HG03439 (cell line): Measurements from ENCODE around the gene SPAG6.
A peak's percentile ranks its signal among the peaks of the same experiment; 100 is the strongest.
"Not testable (repeated sequence)": the region's sequence is repeated elsewhere in the genome, so short reads cannot be mapped to it uniquely, and the experiment has no call there.

Experiments
- ATAC-seq: cut with Tn5 transposase; IDR thresholded peaks from one replicate; pipeline ENCODE4 v1.9.1; 2021; ENCODE audit warnings: mild to moderate bottlenecking, moderate library complexity; ENCODE audit not compliant: unreplicated experiment

The SPAG6 gene

DNA sequence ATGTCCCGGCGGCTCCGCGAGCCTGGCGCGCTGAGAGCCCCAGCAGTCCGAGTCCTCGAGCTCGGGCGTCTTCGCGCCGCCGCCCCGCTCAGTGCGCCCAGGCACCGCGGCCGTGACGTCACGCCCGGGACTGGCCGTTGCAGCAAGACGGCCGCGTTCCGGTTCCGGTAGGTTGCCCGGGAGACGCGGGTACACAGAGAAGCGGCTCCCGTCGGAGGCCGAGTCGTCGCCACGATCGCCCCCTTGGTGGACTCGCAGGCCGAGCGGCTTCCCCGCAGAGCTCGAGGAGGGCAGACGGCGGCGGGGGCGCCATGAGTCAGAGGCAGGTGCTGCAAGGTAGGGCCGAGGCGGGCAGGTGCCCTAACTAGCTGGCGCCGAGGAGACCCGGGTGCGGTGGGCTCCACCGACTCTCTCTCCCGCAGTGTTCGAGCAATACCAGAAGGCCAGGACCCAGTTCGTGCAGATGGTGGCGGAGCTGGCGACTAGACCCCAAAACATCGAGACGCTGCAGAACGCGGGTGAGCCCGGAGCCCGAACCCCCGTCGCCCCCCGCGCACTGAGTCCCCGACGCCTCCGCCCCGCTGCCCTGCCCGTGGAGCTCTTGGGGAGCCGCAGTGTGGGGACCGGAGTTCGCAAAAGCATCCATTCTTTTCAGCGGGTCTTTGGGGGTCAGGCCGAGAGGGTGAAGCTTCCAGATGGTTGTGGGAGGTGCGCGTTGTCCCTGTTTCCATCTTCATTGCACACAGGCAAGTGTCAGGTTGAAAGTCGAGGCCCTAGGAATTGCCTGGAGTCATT lies at the start of gene SPAG6:
TSS of gene SPAG6 (plus strand) at position 196 of the 795 bp plus-strand sequence. CDS start at position 312, 116 bp downstream.
- no peak for ATAC-seq

DNA sequence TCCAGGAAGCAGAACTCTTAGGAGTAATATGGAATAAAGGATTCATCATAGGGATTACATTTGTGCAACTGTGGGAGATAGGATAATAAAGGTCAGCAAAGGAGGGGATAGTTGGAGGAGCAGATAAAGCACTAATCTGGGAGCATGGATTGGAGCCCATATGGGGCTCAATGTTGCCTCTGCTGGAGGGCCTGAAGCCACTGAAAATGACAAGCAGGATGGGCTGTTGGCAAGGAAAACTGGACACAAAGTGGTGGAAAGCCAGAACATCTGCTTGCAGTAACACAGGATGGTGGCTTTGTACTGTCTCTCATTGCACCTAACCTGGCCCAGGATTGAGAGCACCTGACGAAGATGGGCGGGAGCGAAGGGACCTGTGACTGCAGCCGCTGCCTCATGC lies 44.1 kb upstream of the SPAG6 start:
- no peak for ATAC-seq

DNA sequence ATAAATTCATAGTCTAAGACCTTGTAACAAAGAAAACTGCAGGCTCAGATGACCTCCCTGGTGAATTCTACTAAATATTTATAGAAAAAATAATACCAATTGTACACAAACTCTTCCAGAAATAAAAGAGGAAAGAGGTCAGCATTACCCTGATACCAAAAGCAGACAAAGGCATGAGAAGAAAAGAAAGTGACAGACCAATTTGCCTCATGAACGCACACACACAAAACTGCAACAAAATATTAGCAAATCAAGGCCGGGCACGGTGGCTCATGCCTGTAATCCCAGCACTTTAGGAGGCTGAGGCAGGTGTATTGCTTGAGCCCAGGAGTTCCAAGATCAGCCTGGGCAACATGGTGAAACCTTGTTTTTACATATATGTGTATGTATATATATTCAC lies 41.8 kb upstream of the SPAG6 start:
- ATAC-seq = no peak

DNA sequence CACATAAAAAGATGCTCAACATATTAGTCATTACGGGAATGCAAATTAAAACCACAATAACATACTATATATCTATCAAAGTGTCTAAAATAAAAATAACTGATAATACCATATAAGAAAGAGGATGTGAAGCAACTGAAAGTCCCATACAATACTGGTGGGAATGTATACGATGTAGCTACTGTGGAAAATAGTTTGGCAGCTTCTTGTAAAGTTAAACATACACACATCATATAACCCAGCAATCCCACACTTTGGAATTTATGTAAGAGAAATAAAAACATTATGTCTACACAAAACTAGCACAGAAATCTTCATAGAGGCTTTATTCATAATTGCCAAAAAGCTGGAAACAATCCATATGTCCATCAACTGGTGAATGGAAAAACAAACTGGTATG lies 39.6 kb upstream of the SPAG6 start:
- ATAC-seq = no peak

DNA sequence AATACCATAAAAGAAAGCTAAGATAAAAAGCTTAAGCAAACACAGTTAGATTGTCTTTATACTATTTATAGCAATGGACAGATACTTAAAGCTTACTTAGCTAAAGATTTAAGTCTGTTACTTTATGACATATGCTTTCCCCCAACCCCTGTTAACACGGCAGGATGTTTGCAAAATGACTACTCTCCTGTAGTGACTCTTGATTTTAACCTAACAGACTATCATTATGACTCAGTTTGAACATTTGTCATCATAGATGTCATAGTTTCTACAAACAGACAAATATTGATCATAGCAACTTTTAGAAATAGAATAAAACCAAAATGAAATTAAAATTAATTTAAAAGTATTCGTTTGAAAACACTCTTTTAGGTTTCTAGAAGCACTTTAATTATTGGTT lies 36.9 kb upstream of the SPAG6 start:
- ATAC-seq = peak; percentile 98

DNA sequence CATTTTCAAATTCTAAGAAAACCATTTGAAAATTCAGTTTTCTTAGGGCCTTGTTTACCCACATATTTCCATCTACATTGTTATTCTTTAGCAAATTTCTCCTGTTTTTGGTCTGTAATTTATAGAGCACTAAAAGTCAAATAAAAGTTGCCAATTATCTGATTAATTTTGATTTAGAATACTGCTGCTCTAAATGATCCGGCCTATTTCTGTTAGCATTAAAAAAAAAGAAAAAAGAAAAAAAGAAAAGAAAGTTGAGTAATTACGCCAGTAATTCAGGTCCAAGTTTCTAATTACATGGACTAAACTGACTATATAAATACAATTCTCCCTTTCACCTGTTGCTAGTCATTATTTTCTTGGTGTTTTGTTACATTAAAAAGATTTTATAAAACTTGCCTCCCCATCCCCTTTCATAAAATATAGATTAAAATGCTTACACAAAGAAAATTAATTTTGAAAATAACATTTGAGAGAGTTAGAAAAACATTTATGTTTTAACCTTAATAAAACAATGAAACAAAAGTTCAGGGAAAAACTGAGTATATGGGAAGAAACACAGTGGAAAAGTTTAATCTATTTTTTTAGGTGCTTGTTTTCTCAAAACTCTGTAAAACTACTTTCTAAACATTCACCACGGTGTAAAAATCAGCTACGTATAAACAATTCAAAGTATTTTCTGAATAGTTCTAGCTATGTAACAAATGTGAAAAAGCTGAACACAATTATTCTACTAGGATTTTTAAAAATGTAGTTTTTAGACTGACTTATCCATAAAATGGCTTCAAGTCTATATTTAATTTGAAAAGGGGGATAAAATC lies 35.9 kb upstream of the SPAG6 start:
- ATAC-seq = no peak

DNA sequence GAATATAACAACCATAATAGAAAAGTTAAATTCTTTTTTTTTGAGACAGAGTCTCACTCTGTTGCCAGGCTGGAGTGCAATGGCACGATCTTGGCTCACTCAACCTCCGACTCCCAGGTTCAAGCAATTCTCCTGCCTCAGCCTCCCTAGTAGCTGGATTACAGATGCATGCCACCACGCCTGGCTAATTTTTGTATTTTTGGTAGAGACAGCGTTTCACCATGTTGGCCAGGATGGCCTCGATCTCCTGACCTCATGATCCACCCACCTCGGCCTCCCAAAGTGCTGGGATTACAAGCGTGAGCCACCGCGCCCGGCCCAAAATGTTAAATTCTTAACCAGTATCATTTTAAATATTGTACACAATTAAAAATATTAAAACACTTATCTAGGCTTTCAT lies 35.3 kb upstream of the SPAG6 start:
- not testable (repeated sequence) for ATAC-seq

DNA sequence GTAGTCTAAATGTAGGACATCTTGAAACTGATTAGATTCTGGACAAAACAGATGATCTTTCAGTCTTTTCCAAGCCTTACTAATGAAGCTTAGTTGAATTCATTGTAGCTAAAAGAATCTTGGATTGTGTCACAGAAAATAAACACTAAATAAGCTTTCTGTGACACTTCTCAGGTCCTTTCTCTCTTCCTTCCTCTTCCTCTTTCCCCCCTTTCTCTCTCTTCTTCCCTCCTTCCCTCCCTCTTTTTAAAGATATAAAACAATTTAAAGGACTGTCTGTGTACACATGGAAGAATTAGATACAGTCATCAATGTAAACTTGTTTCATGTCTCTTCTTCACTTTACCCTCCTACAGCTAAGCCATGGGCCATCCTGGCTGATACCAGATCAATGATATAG lies 34.4 kb upstream of the SPAG6 start:
- no peak for ATAC-seq

DNA sequence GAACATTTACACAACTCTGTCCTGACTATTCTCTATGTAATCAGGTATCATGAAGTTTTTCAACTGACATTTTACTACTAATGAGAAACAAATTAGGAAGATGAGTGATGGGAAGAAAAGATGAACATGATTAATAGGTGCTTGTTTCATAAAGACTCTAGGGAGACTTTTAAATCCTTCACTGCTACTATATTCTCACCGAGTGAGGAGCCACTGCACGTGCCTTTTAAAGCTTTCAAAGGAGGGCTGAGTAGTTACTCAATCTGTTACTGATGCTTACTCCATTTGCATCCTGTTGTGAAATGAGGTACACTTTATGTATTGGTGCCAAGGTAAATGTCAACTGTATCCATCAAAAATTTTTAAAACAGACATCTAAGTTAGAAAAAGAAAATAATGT lies 30.4 kb upstream of the SPAG6 start:
- ATAC-seq = no peak

DNA sequence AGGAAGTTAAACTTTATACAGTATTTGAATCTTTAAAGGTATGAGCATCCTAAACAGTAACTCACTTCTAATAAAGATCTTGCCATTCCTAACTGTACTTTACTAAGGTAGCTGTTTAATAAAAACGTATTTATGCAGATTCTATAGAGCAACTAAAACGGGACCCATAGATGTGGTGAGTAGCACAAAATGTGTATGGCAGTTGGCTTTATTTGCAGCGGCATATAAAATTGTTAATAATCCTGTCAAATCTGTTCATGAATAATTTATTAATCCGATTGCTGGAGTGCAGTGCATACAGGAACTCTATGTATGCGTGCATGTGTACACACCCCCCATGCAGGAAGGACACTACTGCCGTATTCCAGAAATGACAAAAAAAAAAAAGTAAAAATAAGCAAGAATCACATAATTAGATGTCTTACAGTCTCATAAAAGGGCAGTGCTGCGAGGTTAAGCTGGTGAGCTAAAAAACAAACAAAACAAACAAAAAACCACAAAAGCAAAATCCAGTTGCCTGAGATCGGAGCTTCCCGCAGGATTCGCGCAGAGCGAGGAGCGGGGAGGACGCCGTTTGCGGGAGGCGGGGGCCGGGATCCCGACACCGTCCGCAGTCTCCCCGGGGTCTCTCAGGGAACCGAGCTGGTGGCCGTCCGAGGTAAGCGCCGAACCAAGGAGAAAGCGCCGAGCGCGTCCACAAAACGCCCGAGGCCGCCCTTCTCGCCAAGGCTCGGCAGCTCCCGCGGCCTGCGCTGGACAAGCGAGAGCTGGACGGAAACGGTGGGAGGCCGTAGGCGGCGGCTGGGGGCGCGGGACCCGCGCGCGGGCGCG lies 29.6 kb upstream of the SPAG6 start:
- ATAC-seq = peak; percentile 25

DNA sequence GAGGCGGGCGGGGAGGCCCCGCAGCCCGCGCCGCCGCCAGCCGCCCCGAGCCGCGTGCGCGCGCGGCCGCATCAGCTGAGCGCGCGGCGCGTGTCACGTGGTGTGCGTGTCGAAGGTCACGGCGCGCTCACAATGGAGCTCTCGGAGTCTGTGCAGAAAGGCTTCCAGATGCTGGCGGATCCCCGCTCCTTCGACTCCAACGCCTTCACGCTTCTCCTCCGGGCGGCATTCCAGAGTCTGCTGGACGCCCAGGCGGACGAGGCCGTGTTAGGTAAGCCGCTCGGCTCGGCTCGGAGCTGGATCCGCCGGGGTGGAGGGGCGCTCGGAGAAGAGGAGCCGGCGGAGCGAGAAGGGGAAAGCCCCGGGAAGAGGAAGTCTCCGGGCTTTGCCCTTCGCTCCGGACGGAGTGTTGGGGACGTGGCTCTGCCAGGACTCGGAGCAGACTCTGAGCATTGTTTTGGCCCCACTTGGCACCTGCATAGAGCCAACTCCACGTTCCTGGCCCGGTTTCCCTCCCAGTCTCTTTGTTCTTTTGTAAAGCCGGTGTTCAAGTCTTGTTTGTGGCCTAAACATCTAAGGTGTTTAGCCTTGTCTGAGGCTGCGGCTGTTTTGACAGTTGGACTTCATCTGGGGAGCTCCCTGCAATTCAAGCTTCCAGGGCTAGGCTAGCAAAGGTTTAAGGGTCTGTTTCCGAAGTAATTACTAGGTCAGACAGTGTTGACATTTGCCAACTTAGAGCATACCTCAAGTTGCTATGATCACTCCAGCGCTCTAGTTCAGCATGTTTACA lies 28.8 kb upstream of the SPAG6 start, which contains the start of gene COMMD3:
TSS of gene COMMD3 (plus strand) at position 103 of the 790 bp plus-strand sequence. CDS start at position 133, 30 bp downstream.
- peak; percentile 65 for ATAC-seq

DNA sequence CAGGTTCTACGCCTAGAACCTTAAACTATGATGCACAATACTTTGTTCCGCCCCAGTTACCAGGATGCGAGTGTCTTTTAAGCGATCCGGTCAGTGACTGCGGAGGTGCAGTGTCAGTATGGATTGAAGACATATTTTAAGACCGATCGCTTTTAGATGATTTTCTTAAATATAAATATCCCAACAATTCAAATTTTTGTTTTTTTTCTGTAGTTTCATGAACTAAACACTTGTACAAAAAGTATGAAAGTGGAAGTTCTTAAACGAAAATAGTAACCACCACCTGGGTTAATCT lies 28.3 kb upstream of the SPAG6 start:
- ATAC-seq = peak; percentile 23

DNA sequence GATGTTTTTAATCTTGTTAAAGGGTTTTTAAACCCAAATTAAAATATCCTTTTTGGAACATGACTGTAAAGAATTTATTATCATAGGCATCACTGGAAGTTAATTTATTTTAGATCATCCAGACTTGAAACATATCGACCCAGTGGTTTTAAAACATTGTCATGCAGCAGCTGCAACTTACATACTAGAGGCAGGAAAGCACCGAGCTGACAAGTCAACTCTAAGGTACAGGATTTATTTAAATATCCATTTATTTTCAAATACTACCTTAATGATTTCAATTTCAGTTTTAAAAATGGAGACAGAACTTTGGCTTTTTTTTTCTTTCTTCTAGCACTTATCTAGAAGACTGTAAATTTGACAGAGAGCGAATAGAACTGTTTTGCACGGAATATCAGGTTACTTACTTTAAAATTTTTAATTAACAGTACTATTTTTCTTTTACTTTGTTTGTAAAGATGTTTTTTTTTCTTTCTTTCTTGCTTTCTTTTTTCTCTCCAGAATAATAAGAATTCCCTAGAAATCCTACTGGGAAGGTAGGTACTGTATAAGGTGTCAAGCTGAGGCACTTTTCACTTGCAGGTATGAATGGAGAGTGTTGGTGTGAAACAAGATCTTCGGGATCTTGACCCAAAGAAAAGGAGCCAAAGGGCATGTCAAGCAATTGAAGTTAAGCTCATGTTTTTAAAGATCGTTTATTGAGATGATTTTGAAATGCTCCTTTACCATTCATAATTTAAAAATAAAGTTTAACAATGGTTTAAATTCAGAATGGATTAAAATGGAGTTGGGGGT lies 27.3 kb upstream of the SPAG6 start:
- no peak for ATAC-seq

DNA sequence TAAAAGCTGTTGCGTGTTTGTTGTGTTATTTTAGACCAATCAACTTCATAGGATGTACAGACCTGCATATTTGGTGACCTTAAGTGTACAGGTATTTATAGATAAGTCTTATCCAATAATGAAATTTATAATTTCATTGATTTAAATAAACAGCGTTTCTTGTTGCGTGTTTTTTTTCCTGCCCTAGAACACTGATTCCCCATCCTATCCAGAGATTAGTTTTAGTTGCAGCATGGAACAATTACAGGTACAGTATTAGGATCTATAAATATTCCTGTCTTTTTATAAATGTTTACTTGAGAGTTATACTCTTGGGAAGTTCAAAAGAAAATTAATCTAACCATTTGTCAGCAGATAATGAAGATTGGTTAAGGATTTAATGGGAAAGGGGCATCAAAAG lies 26.5 kb upstream of the SPAG6 start:
- no peak for ATAC-seq

DNA sequence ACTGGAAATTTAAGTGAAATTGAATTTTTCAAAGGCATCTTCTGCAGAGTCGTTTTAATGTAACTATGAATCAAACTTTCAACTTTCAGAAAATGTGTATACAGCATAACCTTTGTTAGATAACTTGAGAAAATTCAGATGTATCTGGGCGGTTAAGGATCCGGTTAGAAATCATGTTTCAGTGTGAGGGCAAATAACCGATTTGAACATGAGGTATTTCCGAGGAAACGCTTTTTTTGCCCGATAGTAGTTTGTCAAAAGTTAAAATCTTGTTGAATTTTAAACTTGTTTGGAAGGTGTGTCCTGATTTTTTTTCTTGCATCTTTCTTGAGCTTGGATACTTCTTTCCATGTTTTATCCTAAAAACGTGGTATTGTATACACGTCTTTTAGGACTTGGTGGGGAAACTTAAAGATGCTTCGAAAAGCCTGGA lies 25.7 kb upstream of the SPAG6 start:
- no peak for ATAC-seq

DNA sequence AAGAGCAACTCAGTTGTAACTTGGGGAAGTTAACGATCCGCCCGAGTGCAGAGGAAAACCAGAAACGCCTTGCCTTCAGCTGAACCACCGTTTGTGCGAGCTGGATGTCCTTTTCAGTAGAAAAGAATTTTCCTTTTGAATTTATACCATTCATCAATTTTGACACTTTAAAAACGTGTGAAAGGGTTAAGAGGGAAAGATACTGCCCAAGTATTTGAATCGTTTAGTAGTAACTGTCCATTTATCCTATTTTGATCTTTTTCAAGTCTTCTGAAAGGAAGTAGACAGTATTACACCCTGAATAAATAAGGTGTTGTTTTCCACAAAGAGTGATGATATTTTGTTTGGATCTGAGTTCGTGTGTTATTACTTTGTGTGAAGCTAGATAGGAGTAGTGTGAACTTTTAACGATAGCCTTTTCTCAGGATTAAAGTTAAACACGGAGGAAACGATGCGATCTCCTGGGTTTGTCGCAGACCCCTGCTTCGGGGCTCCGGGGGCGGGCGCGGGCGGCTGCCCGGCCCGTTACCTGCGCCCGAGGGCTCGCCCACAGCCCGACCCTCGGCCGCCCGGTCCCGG lies 25.2 kb upstream of the SPAG6 start:
- no peak for ATAC-seq

DNA sequence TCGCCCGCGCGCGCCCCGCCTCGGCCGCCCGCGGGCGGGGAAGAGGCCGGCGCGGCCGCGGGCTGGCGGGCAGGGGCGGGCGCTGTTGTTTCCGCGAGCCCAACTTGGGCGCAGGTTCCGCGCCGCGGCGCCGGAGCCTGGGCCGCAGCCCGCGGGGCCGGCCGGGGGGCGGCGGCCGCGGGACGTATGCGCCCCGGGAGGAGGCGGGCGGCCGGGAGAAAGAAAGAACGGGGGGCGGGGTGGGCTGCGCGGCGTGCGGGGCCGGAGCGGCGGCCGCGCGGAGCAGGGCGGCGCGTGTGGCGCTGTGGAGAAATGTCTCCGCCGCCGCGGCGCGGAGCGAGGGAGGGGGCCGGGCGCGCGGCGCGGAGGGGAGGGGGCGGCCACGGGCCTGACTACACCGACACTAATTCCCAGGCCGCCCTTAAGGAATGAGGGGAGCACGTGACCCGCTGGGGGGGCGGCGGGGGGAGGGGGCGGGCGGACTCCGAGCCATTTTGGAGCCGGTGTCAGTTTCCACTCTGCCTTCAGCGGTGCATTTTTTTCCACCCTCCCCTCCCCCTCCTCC lies 24.6 kb upstream of the SPAG6 start, which contains the start of gene BMI1:
TSS of gene BMI1 (plus strand) at position 509 of the 565 bp plus-strand sequence. CDS start 5,351 bp downstream, outside the sequence.
- ATAC-seq = peak; percentile 12

DNA sequence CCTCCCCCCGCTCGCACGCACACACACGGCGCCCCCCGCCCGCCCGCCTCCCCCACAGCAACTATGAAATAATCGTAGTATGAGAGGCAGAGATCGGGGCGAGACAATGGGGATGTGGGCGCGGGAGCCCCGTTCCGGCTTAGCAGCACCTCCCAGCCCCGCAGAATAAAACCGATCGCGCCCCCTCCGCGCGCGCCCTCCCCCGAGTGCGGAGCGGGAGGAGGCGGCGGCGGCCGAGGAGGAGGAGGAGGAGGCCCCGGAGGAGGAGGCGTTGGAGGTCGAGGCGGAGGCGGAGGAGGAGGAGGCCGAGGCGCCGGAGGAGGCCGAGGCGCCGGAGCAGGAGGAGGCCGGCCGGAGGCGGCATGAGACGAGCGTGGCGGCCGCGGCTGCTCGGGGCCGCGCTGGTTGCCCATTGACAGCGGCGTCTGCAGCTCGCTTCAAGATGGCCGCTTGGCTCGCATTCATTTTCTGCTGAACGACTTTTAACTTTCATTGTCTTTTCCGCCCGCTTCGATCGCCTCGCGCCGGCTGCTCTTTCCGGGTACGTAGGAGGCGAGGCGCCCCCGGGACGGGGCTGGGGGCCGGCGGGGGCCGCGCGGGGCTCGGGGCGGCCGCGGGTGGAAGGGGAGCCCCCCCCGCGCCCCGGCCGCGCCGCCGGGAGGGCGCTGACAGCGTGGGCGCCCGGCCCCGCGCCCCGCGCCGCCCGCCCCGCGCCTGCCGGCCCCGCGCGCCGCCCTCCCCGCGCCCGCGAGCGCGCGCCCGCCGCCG lies 24.0 kb upstream of the SPAG6 start:
- no peak for ATAC-seq
